GM19351 (cell line): ENCODE measurements around the gene DMWD.
"Not testable (repeated sequence)": the region's sequence is repeated elsewhere in the genome, so short reads cannot be mapped to it uniquely, and the experiment has no call there.

Experiments
- ATAC-seq: cut with Tn5 transposase; IDR thresholded peaks from one replicate; pipeline ENCODE4 v1.9.1; 2021; ENCODE audit warnings: mild to moderate bottlenecking, moderate library complexity; ENCODE audit not compliant: unreplicated experiment

DMWD gene

DNA sequence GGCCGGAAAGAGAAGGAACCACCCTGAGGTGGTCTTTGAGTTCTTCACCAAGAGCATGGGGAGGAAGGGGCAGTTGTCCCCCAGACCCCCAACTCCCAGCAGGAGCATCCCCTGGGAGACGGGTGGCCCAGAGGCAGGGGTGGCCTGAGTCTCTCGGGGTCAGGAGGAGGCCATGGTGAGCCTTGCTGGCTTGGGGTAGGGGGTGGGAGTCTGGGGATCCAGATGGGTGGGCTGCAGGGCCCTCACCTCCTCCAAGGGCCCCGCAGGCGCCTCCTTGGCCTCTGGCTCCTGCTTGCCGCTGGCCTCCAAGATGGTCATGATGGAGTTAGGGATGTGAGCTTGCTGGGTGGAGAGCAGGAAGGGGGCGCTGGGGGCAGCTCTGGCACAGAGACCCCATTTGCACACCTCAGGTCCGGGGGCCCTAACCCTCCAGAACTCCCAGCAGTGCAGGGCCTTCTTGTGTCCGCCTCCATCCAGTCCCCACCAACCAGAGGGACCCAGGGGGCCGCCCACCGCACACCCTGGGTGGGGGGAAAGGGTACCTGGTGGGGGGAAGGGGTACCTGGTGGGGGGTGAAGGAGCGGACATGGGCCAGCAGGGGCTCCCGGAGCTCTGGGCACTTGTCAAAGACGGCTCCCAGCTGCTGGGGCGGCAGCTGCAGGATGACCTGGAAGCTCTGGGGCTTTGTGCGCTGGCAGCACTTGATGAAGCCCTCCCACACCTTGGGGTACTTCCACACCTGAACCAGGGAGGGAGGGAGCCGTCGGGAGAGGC is 23.8 kb upstream of the DMWD start:
- ATAC-seq, result no peak

DNA sequence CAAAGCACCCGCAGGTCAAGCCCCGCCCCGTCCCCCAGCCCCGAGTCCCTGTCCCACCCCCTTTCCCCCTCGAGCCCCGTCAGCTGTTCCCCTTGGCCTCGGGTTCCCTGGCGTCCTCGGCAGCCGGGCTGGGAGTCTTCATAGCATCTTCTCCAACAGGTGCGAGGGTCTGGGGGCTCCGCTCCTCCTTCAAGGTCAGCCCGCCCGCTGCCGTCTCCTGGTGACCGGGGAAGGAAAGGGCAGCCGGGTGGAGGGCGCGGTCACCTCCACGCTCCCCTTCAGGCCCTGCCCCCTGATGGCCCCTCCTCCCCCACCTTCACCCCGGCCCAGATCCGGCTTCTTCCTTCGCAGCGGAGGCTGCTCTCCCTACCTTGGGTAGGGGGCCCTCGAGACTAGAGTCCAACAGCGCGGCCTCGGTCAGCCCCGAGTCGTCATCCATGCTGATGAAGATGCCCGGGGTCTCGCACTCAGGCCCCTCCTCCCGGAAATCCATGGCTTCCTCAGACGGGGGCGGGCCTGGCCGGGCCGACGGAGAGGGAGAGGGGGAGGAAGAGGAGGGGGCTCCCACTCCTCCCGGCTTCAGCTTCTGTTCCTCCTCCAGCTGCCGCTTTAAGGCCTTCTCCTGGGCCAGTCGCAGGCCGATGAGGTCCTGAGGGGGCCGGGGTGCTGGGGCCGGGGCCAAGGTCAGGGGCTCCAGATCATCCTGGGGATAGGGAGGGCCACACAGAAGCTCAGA is 23.0 kb upstream of the DMWD start:
- no peak for ATAC-seq

DNA sequence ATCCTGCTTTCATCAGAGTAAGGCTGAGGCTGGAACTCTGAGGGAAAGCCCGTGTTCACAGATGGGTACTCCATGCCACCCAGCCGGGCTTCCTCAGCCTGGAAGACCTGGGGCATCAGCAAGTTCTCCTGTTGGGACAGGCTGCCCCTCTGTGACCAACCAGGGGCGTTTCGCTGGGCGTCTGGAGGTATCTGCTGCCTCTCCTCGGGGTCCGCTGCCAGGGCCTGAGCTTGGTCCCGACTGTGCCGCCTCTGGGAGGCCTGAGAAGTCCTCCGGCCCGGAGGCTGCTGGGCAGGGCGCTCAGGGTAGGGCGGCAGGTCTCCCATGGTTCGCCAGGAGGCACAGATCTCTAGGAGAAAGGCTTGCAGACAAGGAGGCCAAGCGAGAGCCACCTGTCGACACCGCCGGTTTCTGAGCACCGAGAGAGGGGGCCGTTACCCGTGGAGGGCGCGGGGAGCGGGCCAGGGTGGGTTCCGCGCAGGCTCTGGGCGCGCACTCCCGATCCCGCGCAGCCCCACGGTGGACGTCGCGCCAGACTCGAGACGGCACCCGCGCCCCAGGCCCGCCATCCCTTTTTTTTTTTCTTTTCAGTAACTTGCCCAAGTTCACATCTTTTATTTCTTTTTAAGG is 22.3 kb upstream of the DMWD start, which contains the start of gene RSPH6A:
Gene RSPH6A, minus strand, starts transcription at position 458 of the 630 bp plus-strand sequence. Its CDS starts 132 bp downstream, at position 326.
- no peak for ATAC-seq

DNA sequence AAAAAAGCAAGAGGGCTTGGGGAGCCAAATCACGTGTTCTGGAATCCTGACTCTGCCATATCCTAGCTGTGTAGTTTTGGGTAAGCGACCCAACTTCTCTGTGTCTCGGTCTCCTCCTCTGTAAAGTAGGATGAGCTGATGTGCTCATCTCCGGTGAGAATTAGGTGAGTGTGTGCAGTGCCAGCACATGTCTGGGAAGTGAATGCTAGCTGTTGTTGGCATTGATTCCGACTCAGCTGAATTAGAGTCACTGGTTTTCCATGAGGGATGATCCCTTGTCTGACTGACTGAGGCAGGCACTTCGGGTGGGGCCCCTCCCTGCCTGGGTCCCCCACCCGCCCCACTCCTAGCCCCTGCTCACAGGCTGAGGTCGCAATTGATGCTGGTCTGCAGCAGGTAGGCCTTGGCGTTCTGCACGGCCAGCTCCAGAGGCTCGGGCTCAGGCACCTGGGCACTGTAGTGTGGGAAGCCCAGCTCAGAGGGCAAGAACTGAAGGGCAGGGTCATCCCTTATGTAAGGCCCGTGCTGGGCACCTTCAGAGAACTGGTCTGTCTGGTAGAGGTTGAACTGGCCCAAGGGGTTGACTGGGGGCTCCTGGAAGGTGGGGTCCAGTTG is 21.6 kb upstream of the DMWD start:
- no peak for ATAC-seq

DNA sequence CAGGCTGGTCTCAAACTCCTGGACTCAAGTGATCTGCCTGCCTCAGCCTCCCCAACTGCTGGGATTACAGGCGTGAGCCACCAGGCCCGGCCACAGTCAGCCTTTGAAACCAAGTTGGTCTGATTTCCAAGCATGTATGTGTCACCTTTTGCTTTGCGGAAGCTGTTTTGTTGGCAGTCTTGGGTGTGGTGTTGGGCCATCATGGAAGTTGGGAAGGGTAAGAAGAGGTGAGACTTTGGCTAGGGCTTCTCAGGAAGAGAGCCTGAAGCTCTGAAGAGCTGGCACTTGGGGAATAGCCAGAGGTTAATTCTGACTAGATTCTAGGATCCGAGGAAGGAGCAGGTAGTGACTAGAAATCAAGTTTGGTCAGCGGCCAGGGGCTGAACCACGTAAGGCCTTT is 19.7 kb upstream of the DMWD start:
- no peak for ATAC-seq

DNA sequence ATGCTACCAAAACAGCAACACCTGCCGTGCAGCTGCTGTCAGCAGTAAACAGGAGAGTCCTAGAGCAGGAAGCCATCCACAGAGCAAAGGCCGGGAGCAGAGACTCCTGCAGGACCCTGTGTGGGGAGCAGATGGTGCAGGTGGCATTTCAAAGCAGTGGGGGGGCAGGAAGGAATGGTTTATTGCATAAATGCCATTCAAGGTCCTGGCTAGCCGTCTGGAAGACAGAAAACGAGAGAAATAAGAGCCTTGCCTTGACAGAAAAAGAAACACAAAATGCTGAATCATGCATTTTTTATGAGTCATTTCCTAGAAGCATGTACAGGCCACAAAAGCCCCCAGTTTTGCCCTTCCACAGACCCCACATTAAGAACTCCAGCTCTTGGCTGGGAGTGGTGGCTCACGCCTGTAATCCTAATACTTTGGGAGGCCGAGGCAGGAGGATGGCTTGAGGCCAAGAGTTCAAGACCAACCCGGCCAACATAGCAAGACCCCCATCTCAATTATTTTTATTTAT is 17.1 kb upstream of the DMWD start:
- ATAC-seq, result no peak

DNA sequence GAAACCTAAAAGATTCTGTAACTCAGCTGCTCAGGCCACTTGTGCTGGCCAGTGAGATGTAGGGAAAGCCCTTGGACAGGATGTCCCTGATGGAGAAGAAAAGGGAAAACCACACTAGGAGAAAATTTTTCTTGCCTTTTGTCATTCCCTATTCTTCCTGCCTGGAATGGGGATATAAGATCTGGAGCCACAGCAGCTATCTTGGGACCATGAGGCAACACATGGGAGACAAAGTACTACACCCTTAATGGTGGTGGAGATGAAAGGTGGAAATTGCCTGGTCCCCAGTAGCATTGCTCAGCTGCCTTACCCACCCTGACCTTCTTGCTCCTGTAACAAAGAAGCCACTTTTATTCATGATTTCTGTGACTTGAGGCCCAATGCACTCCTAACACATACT is 13.1 kb upstream of the DMWD start:
- ATAC-seq, result no peak

DNA sequence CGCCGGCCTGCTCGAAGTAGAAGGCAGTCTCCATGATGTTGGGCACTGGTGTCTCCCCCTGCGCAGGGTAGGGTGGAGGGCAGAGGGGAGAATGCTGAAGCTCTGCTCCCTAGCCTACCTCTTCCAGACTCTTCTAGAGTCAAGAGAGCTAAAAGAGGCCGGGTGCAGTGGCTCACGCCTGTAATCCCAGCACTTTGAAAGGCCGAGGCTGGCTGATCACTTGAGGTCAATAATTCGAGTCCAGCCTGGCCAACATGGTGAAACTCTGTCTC is 12.2 kb upstream of the DMWD start:
- no peak for ATAC-seq

DNA sequence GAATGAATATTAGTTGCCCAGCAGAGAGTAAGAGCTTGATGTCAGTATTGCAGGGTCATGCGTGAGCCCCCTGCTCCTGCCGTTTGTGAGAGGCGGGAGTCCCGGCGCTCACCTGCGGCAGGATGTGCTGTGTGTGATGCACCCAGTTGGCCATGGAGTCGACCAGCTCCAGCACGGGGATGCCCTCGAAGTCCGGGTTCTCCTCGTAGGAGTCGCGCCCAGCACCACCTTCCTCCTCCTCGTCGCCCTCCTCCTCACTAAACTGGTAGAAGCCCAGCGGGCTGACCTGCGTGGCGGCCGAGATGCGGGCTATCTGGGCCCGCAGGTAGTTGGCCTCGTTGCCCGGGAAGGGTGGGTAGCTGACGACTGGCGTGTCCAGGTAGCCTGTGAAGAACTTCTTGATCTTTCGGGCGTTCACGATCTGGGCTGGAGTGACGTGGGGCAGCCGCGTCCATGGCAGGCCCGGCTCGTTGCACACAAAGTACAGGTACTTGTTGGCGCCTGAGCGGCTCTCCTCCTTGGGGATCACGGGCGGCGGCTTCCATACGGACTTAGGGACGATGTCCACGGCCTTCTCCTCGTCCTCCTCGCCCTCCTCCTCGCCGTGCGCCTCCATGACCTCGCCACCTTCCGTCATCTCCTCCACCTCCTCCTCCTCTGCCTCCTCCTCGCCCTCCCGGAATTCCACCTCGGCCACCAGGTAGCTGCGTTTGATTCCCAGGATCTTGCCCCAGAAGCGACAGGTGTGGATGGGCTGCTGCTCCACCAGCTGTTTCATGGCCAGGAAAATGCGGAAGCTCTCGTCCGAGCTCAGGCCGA is 11.7 kb upstream of the DMWD start:
- no peak for ATAC-seq

DNA sequence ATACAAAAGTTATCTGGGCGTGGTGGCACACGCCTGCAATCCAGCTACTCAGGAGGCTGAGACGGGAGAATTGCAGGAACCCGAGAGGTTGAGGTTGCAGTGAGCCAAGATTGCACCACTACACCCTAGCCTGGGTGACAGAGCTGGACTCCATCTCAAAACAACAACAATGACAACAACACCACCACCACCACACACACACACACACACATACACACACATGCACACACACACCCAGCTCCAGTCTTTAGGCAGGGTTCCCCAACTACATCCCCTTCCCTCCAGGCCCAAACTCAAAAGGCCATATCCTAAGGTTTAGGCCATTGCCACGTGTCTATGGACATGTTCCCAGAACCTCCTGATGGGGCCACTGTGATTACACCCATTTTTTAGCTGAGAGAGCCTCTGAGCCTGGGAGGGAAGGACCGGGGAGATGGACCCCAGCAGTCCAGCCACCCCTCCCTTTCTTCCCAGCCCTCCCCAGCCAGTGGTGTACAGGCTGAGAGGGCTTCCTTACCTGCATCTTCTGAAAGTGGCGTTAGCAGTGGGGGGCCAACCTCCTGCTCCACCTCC is 9.0 kb upstream of the DMWD start:
- no peak for ATAC-seq

DNA sequence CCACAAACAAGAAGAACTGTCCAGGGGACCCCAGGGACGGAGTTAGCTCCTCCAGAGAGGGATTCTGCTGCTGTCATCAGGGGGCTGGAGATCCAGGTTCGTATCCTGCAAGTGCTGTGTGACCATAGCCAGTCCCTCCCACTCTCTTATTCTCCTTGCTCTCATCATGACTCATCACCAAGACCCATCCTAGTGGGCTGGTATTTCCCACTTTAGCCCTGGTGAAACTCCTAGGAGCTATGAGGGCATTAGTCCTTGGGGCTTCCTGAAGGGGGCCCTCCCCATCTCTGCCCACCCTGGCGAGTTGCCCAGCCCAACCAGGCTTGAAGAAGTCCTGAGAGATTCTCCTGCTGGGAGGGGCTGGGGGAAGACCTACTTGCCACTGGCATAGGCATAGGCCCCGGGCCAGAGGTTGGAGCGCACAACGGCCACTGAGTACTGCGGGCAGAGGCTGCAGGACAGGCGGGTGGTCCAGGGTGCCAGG is 7.5 kb upstream of the DMWD start:
- ATAC-seq, result no peak

DNA sequence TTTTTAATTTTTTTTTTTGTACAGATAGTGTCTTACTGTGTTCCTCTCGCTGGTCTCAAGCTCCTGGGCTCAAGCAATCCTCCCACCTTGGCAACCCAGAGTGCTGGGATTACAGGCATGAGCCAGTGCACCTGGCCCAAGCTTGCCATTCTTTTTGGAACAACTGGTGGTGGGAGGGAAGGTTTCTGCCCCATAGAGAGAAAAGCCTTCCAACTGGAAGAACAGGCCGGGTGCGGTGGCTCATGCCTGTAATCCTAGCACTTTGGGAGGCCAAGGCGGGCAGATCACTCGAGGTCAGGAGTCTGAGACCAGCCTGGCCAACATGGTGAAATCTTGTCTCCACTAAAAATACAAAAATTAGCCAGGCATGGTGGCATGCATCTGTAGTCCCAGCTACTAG is 6.9 kb upstream of the DMWD start:
- ATAC-seq, result not testable (repeated sequence)

DNA sequence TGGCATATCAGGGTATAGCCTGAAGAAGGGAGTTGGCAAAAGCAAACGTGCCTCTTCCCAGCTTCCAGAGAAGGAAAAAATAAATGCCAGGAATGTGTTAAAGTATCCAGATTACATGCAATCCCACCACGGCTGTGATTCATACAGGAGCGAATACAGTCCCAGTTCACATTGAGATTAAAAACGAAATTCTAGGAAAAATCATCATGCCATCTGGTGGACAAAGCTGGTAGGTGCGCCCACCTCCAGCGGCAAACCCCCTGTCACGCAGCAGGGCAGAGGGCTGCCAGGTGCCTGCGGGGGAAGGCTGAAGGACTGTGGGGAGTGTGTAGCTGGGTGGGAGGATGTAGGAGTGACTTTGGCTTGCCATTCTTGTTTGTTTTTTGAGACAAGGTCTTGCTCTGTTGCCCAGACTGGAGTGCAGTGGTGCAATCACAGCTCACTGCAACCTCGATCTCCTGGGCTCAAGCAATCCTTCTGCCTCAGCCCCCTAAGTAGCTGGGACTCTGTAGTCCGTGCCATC is 6.4 kb upstream of the DMWD start:
- ATAC-seq, result no peak

DNA sequence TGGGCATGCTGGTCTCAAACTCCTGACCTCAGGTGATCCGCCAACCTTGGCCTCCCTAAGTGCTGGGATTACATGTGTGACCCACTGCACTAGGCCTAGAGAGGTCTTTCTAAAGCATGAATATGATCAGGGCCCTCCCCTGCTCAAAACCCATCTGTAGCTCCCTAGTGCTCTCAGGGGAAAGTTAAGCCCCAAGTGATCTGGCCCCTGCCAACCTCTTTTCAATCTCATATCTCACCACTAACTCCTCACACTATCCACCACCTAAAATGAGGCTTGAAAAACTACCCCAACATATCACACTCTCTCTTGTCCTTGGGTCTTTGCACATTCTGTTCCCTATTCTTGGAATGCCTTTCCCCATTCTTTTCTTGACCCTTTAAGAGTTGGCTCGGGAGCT is 2.0 kb upstream of the DMWD start:
- ATAC-seq, result no peak

DNA sequence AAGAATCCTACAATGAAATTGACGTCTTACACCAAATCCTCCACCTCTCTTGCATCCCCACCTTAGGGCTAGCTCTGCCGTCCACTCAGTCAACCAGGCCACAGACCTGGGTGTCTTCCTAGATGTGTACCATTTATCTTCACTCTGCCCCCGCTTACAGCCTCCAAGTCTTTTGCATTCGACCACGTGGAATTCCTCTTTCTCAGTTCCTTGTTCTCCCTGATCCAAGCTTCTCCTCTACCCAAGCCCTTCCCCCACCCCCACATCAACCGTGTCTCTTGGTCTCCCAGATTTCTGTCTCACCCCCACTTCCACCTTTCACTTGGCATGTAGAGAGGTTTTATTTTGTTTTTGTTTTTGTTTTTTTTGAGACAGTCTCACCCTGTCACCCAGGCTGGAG is 1.2 kb upstream of the DMWD start:
- ATAC-seq, result no peak

DNA sequence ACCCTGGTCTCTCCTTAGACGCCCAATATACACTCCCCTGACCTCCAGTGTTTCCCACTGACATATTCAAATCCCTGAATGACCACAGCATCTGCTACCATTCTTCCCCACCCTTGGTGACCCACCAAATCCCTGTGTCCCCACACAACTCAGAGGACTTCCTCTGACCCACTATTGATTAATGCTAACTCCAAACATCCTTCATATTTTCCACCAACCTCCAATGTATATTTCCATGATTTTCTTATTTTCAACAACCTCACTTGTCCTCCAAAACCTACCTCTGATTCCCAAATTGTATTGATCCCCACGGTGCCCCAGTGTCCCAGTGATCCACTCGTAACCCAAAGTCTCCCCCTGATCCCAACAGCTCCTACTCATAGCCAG is 526 bp upstream of the DMWD start:
- no peak for ATAC-seq

DNA sequence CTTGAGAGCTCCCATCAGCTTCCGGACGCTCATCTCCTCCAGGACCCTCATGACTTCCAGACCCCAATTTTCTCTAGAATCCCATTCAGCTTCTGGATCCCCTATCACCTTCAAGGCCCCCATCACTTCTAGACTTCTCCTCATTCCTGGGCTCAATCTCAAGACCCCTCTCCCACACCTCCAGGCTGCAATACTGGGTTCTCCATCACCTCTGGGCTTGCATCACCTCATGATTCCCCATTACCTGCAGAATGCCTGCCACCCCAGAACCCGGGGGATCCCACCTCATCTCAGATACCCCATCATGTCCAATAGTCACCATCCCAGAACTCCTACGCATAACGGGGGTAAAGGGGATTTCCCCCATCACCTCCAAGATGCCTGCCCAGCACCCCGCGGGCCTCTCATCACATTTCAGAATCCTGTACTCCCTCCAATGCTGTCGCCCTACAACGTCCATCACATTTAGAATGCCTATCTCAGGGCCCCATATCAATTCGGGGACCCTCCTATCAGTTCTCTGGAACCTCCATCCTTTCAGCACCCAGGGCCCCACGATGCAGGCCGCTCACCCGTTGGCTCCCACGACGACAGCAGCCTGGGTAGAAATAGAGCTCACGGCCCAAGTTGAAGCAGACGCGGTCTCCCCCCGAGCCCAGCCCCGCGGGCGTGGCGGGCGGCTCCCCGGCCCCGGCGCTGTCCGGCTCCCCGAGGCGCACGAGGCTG is 738 bp downstream of the DMWD start:
- ATAC-seq, result peak; percentile 12

DNA sequence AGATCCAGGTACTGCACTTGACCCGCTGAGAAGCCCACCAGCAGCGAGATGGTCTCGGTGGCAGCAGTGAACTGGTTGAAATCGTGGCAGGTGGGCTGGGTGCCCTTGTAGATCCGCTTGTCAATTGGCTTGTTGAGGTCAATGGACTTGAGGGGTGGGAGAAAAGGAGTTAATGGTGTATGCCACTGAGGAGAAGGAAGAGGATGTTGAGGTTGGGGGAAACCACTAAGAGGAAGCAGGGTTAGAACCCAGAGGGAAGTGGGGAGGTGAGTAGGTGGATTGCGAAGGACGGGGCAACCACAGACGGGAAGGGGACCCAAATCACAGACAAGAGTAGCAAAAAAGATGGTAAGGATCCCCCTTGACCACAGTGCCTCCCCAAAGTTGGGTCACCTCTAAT is 1.7 kb downstream of the DMWD start:
- no peak for ATAC-seq

DNA sequence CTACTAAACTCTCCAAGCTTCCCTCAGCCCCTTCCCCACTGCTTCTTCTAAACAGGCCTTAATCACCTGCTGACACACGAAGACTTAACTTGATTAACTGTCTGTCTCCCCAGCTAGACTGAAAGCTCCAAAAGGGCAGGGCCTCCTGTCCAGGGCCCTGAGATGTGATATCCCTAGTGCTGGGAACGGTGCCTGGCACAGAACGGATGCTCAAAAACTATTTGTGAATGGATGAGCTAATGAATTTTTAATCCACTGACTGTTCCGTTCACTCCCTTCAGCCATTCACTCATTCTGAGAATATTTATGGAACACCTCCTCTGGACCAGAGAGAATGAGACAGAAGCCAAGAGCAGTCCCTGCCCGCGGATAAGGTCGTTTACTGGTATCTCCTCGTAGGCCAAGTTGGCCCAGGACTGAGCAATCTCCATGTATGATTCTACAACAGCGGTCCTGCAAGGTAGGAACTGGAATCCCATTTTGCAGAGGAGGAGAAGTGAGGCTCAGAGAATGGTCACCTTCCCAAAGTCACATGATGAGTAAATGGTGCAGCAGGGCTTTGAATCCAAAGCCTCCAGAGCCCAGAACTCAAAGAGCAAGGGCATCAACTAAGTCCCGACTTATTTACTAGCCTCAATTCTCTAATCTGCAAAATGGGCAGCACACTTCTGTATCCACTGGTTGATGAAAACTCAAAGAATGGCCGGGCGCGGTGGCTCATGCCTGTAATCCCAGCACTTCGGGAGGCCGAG is 3.4 kb downstream of the DMWD start:
- no peak for ATAC-seq
